NOMO-1 treated with DMSO at 0.1 percent for 48 hours (cell line): ENCODE results near the gene PRR16.

ENCODE experiments used
- DNase-seq: peaks from one replicate; lab custom pipeline; 2025; ENCODE audit not compliant: unreplicated experiment; lab: John Stamatoyannopoulos, UW

Gene PRR16

GRCh38 chr5:120564013-120564412, 99.9 kb downstream of the PRR16 start:
- DNase-seq = no peak

DNA sequence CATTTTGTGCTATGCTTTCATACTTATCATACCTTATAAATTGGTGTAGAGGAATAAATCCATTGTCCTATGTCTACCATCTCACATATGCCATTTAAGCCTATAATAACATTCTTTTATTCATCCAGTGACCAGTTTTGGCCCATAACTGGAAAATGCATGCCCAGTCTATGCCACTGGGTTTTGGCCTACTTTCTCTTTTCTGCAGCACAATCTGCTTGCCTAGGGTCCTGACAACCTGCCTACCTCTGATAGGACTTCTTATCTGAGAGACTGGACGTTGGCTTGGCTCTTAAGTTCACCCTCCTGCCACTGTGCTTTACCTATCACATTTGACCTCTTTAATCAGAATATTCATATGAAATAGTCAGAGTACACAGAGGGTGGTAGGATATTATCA, 103.0 kb downstream of the PRR16 start:
- no peak for DNase-seq

DNA sequence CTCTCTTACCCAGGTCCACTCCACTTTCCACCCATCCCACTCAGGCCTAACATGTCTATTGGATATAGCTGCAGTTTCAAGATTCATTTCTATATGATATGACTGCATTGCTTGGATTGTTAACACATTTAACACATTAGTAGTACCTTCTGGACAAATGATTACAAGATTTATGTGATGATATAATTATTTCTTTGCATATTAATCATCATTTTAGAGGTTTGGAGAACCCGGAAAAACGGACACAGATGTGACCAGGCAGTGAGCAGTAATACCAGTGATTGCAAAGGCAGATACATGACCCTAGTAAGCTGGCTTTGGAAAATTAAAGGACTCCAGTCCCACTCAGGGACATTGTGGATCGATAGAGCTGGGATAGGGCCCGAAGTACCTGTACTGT, 103.8 kb downstream of the PRR16 start:
- DNase-seq = no peak

GRCh38 chr5:120568711-120569110, 104.6 kb downstream of the PRR16 start:
- DNase-seq = no peak

GRCh38 chr5:120576588-120576987, 112.5 kb downstream of the PRR16 start:
- DNase-seq = no peak

GRCh38 chr5:120582635-120583034, 118.5 kb downstream of the PRR16 start:
- no peak for DNase-seq

- DNase-seq = no peak
Observed at GRCh38 chr5:120586646-120587045, 122.5 kb downstream of the PRR16 start.

GRCh38 chr5:120591911-120592310, 127.8 kb downstream of the PRR16 start:
- DNase-seq = no peak

DNA sequence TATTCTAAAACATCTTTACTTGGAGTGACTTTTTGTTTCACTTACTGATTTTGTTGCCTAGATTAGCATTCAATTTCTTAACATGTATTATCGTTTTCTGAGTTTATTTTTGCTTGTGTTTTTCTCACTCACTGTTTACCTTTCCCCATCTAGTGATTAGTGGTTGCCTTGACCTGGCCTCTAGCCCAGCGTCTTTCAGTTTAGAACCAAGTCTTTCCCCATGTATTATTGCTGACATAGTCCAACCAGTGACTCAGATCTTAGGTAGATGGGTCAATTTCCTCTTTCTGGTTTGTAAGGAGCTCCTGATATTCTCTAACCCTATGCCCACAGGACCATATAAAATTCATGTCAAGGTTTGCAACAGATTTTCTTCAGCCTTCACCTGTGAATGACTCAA, 135.5 kb downstream of the PRR16 start:
- DNase-seq = peak; percentile 51

- DNase-seq = no peak
Observed at GRCh38 chr5:120600639-120601038, 136.5 kb downstream of the PRR16 start.

GRCh38 chr5:120602033-120602432, 137.9 kb downstream of the PRR16 start:
- DNase-seq = no peak

- no peak for DNase-seq
Observed at GRCh38 chr5:120604884-120605283, 140.8 kb downstream of the PRR16 start.

- DNase-seq = no peak
Observed at GRCh38 chr5:120605325-120606079, 141.4 kb downstream of the PRR16 start.

DNA sequence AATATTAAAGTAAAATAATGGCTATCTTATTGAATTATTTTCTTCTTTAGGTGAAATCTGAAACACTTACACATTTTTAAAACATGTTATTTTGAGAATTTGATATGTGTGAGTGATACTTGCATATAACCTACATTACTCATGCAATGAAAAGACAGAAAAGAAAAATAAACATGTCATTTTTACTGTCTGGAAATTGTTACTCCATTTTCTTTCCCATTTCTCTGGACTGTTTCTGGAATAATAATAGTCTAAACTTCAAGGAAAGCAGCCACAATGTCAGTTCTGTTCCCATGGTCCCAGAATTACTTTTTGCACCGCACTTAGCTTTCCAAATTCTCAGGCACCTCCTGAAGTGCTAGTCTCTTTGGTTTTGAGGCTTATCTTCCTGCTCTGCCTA, 145.5 kb downstream of the PRR16 start:
- no peak for DNase-seq

DNA sequence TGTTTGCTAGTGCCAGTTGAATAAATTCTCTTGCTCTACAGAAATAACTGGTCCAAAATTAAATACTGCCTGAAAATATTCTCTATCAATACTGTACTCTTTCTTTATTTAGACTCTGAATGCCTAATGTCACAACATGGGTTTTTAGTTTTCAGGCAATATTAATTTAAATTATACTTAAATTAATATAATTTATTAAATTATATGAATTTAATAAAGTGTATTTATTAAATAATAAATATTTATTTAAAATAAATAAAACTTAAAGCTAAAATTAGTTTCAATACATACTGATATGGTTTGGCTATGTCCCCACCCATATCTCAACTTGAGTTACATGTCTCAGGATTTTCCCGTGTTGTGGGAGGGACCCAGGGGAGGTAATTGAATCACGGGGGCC, 146.0 kb downstream of the PRR16 start:
- DNase-seq = no peak

DNA sequence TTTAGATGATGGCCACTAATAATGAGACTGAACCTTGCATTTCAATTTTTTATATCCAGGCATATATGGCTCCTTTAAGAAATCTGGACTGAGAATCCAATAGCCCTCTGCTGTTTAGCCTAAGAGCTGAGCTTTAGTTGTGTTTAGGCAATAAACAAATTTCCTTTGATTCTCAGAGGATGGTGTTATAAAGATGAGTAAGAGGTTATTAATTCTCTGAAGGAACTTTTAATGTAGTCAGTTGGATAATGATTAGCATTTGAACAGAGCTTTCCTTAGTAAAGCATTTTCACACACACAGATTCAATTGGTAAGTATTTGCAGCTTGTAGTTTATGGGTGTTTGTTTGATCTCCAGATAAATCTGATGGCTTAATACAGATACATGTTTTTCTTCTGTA, 149.6 kb downstream of the PRR16 start:
- no peak for DNase-seq

DNA sequence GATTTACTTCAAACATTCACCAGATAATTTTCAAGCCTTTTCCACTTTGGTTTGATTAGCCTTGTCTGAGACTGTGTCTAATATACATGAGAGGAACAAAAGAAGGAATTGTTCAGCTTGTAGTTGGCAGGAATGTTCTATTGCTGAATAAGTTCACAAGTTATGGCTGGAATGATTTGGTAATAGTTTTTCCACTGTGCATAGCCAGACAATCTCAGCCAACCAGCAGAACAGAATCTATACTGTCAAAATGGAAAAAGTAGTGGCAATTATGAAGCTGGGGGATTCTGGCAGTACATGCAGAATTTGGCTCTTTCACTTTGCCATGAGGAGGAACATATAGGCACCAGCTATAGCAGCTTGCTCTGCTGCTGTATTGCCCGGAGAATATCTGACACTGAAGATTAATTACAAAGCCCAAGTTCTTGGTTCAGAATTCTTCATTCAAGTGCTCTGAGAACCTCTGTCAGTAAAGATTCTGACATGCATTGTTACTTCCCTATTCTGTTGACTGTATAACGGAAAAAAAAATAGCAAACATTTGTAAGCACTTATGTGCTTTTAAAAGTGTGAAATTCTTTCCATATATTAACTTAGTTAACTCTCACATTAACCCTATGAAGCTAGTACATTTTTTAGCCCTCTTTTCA, 150.6 kb downstream of the PRR16 start:
- DNase-seq = peak; percentile 32

- peak; percentile 8 for DNase-seq
Observed at GRCh38 chr5:120615967-120616645, 152.0 kb downstream of the PRR16 start.

DNA sequence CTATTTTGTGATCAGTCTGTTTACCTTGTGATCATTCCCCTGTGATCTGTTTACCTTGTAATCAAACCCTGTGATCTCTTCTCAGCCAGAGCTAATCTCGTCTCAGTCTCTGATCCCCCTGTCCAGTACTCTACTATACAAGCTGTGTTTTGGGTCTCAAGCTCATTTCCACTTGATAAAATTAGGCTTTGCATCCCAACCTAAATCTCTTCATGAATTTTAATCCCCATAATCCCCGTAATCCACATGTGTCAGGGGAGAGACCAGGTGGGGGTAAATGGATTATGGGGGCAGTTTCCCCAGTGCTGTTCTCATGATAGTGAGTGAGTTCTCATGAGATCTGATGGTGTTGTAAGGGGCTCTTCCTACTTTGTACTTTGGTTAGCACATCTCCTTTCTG, 157.2 kb downstream of the PRR16 start:
- DNase-seq = no peak

- DNase-seq = no peak
Observed at GRCh38 chr5:120624021-120624563, 160.0 kb downstream of the PRR16 start.

DNA sequence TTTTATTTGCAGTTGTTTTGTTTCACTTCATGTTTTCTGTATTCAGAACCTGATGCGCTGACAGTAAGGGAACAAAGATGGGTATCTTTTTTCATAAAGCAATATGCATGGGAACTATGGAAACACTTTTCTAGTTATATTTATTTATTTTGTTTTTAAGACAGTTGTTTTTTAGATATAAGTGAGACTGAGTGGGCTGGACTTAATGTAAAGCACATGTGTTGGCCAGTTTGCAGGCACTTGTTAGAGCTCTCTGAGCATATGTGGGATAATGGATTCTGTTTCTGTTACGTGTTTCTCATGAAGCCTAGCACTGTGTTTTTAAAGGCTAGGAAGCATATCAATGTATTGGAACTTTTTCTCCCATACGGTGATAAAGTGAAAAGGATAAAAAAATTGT, 164.1 kb downstream of the PRR16 start:
- DNase-seq = no peak

DNA sequence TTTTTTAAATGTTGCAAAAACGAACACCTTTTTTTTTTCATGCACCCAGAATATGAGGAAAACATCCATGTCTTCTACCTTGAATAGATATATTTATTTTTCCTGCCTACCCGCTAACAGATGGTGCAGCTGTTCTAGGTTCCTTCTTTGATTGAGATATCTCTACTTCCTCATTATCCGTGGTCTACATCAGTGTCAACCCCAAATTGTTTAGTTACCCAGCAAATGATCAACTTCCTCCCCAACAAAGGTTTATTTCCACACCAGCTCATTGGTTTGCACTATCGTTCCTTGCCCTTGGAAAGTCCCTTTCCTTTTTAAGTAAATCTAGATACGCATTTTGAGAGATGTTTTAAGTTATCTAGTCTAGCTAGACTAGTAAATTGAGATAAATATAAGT, 166.4 kb downstream of the PRR16 start:
- DNase-seq = peak; percentile 85
